GM21825 (cell line): ENCODE measurements around the gene CCZ1B.
"Not testable (repeated sequence)": the region's sequence is repeated elsewhere in the genome, so short reads cannot be mapped to it uniquely, and the experiment has no call there.

Experiments
- ATAC-seq: cut with Tn5 transposase; IDR thresholded peaks from one replicate; pipeline ENCODE4 v1.9.1; 2021; ENCODE audit warnings: mild to moderate bottlenecking, moderate library complexity; ENCODE audit not compliant: unreplicated experiment

Gene CCZ1B

DNA sequence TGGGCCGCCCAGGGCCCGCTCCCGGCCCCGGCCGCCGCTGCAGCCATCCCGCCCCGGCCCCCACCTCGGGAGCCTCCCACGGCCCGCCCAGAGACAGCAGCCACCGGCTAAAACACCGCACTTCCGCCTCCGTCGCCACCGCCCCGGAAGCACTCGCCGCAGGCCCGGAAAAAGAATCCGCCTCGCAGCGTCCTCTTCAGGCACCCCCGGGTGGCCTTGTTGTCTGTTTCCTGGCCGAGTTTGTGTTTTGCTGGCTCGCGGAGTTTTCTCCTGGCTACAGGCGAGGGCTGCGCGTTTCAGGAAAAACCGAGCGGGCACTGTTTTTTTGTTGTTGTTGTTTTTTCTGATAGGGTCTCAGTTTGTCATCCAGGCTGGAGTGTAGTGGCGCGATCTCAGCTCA lies at the start of gene CCZ1B:
TSS of gene CCZ1B (minus strand) at position 125 of the 400 bp plus-strand sequence. CDS start at position 47, 78 bp downstream.
- peak; percentile 99 for ATAC-seq

- not testable (repeated sequence) for ATAC-seq
Measured at GRCh38 chr7:6875022-6875421, 48.9 kb upstream of the CCZ1B start.

DNA sequence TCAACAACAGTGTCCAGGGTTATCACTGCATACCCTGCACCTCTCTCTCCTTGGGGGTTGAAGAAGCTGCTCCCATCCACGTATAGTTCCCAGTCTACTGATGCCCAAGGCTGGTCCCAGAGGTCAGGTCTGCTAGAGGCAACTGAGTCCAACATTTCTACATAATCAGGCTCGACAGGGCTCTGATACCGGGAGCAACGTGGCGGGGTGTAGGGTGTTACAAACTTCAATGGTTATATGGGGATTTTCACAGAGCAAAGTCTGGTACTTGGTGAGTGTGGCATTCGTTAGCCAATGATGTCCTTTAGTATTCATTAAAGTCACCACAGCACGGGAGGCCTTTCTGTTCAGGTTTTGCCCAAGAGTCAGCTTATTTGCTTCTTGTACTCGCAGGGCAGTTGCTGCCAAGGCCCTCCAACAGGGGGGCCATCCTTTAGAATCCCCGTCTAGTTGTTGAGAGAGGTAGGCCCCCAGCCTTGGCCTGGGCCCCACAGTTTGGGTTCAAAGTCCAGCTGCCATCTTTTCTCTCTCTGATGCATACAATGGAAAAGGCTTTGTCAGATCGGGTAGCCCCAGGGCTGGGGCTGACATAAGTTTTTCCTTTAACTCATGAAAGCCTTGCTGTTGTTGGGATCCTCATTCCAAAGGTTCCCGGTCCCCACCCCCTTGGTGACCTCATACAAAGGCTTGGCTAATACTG lies 46.3 kb upstream of the CCZ1B start:
- not testable (repeated sequence) for ATAC-seq

DNA sequence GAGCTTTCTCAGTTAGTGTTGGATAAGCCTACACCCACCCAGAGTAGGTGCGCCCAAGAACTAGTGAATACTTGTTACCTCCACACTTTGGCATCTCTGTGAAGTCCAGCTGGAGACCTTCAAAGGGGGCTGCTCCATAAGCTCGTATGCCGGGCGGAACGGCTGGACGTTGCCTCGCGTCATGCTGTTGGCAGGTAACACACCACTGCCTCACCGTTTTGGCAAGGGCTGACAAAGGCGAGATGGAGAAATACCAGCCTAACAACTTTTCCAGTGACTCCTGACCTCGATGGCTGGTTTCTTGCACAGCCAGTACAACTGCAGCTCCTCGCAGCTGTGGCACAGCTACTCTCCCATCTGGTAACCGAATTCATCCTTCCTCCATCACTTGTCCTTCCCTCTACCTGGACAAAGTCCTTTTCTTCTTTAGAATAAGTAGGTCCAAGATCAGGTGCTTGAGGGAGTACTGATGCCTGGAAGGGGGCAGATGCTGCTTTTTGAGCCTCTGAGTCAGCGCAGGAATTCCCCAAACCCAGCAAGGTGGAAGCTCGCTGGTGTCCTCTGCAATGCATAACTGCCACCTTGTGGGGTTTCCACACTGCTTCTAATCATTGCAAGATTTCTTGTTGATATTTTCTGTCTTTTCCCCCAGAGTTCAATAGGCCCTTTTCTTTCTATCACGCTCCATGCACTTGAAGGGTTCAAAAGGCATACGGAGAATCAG lies 45.5 kb upstream of the CCZ1B start:
- not testable (repeated sequence) for ATAC-seq

DNA sequence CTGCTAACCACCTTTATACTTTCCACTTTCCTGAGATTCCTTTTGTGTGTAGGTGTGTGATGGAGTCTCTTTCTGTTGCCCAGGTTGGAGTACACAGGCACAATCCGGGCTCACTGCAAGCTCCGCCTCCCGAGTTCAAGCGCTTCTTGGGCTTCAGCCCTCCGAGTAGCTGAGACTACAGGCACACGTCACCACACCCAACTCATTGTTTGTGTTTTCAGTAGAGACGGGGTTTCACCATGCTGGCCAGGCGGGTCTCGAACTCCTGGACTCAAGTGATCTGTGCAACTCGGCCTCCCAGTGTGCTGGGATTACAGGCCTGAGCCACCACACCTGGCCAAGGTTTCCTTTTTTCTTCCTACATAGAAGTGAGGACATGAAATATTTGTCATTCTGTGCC lies 38.7 kb upstream of the CCZ1B start:
- ATAC-seq = not testable (repeated sequence)

DNA sequence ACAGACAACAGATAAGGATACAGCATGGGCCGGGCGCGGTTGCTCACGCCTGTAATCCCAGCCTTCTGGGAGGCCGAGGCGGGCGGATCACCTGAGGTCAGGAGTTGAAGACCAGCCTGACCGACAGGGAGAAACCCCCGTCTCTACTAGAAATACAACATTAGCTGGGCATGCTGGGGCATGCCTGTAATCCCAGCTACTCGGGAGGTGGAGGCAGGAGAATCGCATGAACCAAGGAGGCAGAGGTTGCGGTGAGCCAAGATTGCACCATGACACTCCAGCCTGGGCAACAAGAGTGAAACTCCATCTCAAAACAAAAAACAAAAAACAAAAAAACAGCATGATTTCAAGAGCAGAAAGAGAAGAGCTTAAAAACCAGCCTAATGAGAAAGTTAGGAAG lies 38.1 kb upstream of the CCZ1B start:
- not testable (repeated sequence) for ATAC-seq

DNA sequence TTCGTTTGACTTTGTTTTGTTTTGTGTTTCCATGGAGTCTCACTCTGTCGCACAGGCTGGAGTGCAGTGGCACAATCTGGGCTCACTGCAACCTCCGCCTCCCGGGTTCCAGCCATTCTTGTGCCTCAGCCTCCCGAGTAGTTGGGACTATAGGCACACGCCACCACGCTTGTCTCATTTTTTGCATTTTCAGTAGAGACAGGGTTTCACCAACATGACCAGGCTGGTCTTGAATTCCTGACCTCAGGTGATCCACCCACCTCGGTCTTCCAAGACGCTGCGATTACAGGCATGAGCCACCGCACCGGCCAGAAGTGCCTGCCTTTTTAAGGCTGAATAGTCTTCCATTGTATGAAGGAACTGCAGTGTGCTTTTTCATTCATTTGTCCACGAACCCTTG lies 36.8 kb upstream of the CCZ1B start:
- not testable (repeated sequence) for ATAC-seq

GRCh38 chr7:6857721-6858314 lies 31.7 kb upstream of the CCZ1B start:
- ATAC-seq = not testable (repeated sequence)

DNA sequence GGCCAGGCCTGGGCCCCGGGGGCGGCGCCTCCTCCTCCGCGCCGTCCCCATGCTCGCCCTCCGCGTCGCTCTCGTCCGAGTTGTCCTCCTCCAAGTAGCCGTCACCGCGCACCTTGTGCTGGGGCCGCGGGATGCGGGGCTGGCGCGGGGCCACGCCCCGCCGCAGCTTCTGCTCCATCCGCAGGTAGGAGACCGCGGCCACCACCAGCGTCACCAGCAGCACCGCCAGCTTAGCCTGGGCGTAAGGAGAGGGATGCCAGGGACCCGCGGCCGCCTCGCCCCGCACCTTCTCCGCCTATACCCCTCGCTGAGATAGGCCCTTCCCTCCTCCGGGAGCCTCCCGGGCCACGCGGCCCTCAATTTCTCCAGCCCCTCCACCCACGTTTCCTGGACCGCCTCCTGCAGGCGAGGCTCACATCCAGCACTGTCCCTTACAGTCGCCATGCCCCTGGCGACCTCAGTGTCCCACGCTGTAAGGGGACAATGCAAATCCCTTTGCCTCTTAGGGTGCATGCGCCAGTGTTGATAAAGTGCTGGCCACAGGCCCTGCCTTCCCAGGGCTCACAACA lies 29.6 kb upstream of the CCZ1B start:
- ATAC-seq = not testable (repeated sequence)

GRCh38 chr7:6854747-6855562 lies 28.9 kb upstream of the CCZ1B start:
- ATAC-seq = not testable (repeated sequence)

DNA sequence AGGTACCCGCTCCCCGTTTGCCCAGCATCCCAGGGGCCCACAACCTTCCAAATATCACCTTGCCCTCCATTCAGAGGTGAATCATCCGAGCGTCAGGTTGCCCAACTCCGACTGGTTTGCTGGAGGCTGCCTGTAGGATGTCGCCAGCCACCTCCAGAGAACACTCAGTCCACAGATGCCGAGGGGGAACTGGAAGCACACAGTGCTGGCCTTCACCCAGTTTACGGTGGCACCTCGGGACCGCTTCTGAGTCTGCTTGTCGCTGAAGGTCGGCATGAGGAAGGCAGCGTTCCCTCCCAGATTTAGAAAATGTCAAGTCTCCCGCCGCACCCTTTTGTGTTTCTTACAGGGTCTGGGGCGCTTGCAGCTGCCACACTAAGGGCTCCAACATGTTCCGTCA lies 27.6 kb upstream of the CCZ1B start:
- ATAC-seq = not testable (repeated sequence)

DNA sequence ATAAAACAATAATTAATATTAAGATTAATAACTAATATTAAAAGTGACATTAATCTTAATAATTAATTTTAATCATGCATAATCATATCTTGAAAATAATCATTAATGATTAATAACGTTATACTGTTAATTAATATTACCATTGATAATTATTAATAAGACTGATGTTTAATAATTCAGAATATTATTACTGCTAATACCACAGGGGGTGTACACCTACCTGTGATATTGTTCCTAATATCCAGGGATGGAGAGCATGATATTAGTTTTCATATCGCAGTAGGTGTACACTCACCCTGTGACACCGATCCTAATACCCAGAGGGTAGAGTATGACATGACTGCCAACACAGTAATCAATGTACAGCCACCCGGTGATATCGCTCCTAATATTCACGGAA lies 23.1 kb upstream of the CCZ1B start:
- ATAC-seq = not testable (repeated sequence)

DNA sequence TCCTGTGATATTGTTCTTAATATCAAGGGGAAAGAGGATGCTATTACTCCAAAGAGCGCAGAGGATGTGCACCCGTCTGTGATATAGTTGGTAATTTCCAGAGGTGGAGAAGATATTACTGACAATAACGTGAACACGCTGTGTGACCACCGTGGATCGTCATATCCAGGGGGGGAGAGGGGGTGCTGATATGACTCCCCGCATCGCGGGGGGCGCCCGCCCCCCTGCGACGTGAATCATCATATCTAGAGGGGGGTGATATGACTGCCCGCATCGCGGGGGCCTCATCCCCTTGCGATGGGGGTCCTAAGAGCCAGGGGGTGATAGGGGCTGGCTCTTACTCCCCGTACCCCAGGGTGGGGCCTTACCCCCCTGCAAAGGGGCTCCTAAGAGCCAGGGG lies 21.7 kb upstream of the CCZ1B start:
- not testable (repeated sequence) for ATAC-seq

GRCh38 chr7:6845971-6846449 lies 19.9 kb upstream of the CCZ1B start:
- ATAC-seq = not testable (repeated sequence)

GRCh38 chr7:6843654-6844053 lies 17.6 kb upstream of the CCZ1B start:
- ATAC-seq = not testable (repeated sequence)

DNA sequence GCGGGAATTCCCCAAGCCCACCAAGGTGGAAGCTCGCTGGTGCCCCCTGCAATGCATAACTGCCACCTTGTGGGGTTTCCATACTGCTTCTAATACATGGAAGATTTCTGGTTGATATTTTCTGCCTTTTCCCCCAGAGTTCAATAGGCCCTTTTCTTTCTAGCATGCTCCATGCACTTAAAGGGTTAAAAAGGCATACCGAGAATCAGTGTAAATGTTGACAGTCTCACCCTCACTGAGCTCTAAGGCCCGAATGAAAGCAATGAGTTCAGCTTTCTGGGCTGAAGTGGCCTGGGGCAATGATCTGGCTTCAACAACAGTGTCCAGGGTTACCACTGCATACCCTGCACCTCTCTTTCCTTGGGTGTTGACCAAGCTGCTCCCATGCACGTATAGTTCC lies 17.0 kb upstream of the CCZ1B start:
- ATAC-seq = not testable (repeated sequence)

DNA sequence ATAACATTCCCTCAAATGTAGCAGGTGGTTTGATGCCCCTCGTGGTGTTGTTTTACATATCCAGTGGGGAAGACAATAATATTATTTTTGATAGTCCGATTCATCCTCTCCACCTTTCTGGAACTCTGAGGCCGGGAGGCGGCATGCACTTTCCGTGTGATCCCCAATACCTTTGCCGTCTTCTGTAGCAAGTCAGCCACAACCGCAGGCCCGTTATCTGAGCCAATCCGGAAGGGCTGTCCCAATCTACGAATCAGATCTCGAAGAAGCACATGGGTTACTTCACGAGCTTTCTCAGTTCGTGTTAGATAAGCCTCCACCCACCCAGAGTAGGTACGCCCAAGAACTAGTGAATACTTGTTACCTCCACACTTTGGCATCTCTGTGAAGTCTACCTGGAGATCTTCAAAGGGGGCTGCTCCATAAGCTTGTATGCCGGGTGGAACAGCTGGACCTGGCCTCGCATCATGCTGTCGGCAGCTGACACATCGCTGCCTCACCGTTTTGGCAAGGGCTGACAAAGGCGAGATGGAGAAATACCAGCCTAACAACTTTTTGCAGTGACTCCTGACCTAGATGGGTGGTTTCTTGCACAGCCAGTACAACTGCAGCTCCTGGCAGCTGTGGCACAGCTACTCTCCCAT lies 16.3 kb upstream of the CCZ1B start:
- ATAC-seq = not testable (repeated sequence)

DNA sequence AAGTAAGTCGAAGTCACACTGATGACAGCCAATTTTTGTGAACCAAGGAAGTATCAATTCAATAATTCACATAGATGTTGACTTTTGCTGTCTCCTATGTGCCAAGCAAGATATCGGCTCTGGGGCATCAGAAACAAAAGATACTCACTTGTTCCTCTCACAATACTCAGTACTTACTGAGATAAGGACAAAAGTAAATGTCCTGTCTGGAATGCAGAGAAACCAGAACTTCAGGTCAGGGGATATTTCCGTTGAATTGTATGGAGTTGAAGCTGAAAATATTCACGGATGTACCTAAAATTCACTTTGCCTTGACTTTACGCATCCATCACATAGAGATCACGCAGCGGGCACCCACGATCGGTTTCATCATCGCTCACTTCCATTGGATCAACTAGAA lies 11.0 kb upstream of the CCZ1B start:
- not testable (repeated sequence) for ATAC-seq

DNA sequence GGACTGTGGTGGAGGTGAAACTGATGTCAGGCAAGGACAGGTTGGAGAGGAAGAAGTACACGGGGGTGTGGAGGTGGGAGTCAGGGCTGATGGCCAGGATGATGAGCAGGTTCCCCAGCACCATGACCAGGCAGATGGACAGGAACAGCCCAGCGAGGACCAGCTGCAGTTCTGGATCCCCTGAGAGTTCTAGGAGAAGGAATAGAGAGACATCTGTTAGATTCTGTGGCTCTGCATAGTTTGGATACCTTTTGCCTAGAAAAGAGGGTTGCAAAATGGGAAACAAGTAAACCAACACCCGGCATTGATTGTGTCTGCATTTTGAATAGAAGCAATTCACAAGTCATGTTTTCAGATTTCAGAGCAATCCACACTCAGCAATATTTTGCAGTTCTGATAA lies 9.4 kb upstream of the CCZ1B start:
- not testable (repeated sequence) for ATAC-seq

DNA sequence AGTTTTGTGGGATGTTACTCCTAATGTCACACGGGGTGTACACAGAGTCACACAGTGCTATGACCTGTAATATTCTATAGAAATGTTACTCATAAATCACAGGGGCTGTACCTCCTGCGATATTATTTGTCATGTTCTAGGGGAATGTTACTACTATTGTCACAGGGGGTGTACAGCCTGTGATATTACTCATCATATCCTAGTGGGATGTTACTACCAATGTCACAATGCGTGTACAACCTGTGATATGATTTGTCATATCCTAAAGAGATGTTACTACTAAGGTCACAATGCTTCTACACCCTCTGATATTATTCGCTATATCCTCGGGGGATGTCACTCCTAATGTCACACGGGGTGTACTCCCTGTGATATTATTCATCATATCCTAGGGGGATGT lies 7.6 kb upstream of the CCZ1B start:
- no peak for ATAC-seq
